ENCODE measurements around the gene MAOA.

MAOA gene

DNA sequence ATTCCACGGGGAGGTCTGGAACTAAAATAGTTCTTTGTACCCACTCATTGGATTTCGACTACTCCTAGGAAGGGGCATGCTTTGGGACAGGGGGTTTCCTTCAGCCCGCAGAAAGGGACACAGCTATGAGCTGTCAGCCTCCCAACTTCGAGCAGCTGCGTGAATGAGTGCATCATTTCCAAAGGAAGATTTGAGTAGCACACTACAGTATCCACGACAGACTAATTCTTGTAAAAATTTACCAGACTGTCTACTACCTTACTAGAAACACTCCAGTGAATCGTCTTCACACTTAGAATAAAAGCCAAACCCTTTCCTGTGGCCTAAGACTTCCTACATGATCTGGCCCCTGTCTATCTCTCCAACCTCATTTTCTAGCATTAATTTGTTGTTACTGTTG is 101.9 kb downstream of the MAOA start:
- no peak for DNase-seq (ENCODE audit: low spot score)

DNA sequence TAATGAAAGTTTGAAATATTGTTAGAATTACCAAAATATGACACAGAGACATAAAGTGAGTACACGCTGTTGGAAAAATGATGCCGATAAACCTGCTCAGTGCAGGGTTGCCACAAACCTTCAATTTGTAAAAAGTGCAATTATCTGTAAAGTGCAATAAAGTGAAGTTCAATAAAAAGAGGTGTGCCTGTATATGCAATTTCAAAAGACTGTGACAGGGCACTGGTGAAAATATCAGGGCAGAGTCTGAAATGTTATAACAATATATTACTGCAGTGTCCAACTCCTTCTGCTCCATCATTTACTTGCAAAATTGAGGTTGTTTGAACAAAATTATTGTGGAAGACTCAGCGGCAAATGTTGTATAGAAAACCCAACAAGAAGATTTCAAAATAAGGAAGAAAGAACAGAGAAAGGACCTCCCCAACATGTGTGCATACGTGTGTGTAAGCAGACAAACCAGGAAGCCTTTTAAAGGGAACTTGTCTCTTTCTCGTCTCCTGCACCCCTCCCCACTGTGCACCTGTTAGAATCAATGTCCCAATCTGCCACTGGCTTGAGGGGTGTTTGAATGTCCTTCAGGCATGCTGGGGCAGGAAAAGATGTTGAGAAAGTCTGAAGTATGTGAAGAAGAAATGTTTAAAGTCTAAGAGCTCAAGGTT is 130.0 kb downstream of the MAOA start:
- no peak for DNase-seq (ENCODE audit: low spot score)
